OCI-LY7 (cell line): ENCODE results near the gene ITGB7.

Source experiments
- CTCF ChIP-seq: fragments of 200-600 bp; sonication (generic); conservative IDR thresholded peaks from 2 replicates; pipeline ENCODE4 v1.5.1; 2014; ENCODE audit warnings: mild to moderate bottlenecking, antibody characterized with exemption, low read length, moderate library complexity, mixed read lengths
- EZH2phosphoT487 ChIP-seq: fragments of 200-600 bp; sonication (generic); IDR thresholded peaks from 2 replicates; pipeline ENCODE4 v1.6.1; 2018; ENCODE audit warnings: low read depth, borderline replicate concordance, mild to moderate bottlenecking, mixed run types, antibody characterized with exemption, low read length, moderate library complexity, mixed read lengths

- TF ChIP-seq CTCF = no peak
- no peak for TF ChIP-seq EZH2phosphoT487
Measured at GRCh38 chr12:53187145-53187899, 19.7 kb downstream of the ITGB7 start.
